HEK293 (cell line): Measurements from ENCODE around the gene RSRC1.

Source experiments
- CTCF ChIP-seq: fragments of 450-650 bp; formaldehyde crosslinking; IDR thresholded peaks from 2 replicates; pipeline ENCODE4 v1.5.1; 2016; ENCODE audit warnings: missing biosample characterization, missing genetic modification characterization
- SP3 ChIP-seq: fragments of 450-650 bp; formaldehyde crosslinking; IDR thresholded peaks from 2 replicates; pipeline ENCODE4 v1.5.1; 2016; ENCODE audit warnings: missing biosample characterization, missing genetic modification characterization
- ZBTB8A ChIP-seq: fragments of 450-650 bp; formaldehyde crosslinking; IDR thresholded peaks from 2 replicates; pipeline ENCODE4 v1.5.1; 2016; ENCODE audit warnings: missing biosample characterization, missing genetic modification characterization
- ZNF133 ChIP-seq: fragments of 450-650 bp; formaldehyde crosslinking; IDR thresholded peaks from 2 replicates; pipeline ENCODE4 v1.5.1; 2016; ENCODE audit warnings: missing biosample characterization, missing genetic modification characterization
- ZNF248 ChIP-seq: fragments of 450-650 bp; formaldehyde crosslinking; IDR thresholded peaks from 2 replicates; pipeline ENCODE4 v1.5.1; 2017; ENCODE audit warnings: missing biosample characterization, missing genetic modification characterization
- ZNF707 ChIP-seq: fragments of 450-650 bp; formaldehyde crosslinking; IDR thresholded peaks from 2 replicates; pipeline ENCODE4 v1.5.1; 2016; ENCODE audit warnings: missing biosample characterization, missing genetic modification characterization
- ZNF768 ChIP-seq: fragments of 450-650 bp; formaldehyde crosslinking; IDR thresholded peaks from 2 replicates; pipeline ENCODE4 v1.5.1; 2018; ENCODE audit warnings: missing biosample characterization, mild to moderate bottlenecking, missing genetic modification characterization

- TF ChIP-seq ZNF133 (tag by site-specific recombination) (no peak), ZNF707 (tag by site-specific recombination) (no peak), ZNF768 (tag by site-specific recombination) (no peak), CTCF (no peak), ZNF248 (tag by site-specific recombination) (no peak), SP3 (tag by site-specific recombination) (no peak), ZBTB8A (tag by site-specific recombination) (no peak)
Measured at GRCh38 chr3:158419820-158420653, 310.1 kb downstream of the RSRC1 start.
